GM21737 (cell line): ENCODE results near the gene C22orf39.

Experiments
- ATAC-seq: cut with Tn5 transposase; IDR thresholded peaks from one replicate; pipeline ENCODE4 v1.9.1; 2021; ENCODE audit warnings: mild to moderate bottlenecking, moderate library complexity; ENCODE audit not compliant: unreplicated experiment

The C22orf39 gene

DNA sequence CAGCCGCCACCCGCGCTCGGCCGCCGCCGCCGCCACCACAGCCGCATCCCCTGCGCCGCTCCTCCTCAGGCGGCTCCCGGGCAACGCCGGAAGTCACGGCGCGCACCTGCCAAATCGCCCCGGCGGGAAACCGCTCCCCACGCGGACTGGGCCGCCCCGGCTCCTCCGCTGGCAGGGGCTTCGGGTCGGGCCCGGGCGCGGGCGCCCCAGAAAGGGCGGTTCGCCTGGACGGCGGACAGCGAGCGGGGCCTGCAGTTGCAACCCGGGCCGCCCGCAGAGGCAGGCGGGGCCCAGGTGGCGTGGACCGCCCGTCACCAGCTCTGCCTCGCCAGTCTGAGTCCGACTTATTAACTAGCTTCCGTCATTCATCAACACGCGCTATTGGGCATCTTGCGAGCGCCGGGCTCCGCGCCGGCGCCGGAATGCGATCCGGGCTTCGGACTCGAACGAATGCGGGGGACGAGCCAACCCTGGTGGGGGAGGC, 15.8 kb downstream of the C22orf39 start, which contains the start of gene HIRA:
Gene HIRA (minus strand): TSS at position 85 of the 484 bp plus-strand sequence. CDS start 257 bp downstream, outside the sequence.
- peak; percentile 45 for ATAC-seq

DNA sequence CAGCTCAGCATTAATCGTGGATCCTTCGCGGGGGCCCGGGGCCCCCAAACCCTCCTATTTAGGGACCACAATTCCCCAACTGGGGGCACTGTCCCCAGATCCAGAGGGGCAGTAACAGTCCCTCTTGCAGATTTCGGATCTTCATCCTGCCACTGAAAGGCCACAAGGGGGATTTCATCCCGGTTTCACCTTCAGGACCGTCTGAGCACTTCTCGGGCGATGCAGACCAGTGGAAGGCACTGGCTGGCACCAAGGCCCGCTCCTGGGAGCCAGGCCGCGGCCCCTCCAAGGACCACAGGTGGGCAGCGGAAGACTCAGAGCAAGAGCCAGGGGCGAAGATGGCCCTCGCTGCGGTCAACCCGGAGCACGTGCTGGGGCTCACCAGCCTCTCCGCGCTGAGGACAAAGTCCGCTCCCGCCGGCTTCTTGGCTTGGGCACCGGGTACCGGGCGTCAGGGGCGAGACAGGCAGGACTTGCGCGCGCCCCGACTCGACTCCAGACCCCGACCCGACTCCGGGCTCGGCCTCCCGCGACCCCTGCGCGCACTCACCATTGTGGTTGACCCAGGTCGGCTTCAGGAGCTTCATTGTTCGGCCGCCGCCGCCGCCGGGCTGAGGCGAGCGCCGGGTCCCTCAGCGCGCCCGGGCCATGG, 16.5 kb downstream of the C22orf39 start:
- peak; percentile 2 for ATAC-seq

DNA sequence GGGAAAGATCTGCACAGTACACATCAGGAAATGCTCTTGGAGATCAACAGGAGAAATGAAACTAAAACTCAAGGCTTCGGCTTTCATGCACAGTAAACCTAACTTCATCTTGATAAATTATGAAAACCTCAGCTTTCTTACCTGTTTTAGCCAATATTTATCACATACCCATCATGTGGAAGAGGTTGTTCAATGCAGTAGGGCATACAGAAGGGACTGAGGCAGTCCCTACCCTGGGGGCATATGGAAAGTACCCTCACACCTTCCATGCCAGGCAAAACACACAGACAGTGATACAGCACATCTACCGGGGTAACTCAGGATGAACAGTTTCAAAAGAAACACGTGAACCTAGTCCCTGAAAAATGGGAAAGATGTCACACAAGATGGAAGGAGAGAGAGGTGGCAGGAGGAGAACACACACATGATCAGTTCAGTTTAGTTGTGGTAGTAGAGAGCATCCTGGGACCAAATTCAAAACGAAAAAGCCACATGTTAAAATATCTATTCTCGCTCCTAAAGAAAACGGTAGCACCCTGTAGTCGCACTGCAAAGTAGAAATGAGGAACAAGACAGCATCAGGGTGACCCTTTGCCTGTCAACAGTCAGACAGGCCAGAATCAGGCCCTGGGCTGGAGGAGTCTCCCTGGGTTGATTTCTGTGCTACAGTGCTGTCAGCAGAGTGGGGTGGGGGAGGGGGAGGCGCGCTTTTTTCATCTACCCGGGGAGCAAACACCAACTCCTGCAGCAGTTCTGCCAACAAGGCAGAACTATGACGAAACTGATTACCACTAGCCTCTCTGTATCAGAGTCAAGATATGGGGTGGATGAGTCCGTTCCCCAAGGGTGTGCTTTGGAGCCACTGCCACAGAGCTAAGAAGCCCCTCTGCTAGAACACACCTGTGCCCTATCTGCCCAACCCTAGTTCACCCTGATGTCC, 17.3 kb downstream of the C22orf39 start:
- no peak for ATAC-seq

DNA sequence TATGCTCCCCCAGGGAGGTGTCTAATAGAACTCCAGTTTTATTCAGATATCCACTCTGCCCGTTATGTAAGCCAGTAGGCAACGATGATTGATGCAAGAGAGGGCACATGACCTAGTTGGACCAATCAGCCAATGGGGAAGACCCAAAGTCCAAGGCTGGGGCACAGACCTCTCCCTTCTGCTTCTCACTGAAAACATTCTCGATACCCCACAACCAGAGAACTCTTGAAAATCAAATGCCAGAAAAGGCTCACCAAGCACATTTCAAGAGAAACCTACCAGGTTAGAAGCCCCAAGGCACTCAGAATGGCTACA, 23.4 kb downstream of the C22orf39 start:
- no peak for ATAC-seq

DNA sequence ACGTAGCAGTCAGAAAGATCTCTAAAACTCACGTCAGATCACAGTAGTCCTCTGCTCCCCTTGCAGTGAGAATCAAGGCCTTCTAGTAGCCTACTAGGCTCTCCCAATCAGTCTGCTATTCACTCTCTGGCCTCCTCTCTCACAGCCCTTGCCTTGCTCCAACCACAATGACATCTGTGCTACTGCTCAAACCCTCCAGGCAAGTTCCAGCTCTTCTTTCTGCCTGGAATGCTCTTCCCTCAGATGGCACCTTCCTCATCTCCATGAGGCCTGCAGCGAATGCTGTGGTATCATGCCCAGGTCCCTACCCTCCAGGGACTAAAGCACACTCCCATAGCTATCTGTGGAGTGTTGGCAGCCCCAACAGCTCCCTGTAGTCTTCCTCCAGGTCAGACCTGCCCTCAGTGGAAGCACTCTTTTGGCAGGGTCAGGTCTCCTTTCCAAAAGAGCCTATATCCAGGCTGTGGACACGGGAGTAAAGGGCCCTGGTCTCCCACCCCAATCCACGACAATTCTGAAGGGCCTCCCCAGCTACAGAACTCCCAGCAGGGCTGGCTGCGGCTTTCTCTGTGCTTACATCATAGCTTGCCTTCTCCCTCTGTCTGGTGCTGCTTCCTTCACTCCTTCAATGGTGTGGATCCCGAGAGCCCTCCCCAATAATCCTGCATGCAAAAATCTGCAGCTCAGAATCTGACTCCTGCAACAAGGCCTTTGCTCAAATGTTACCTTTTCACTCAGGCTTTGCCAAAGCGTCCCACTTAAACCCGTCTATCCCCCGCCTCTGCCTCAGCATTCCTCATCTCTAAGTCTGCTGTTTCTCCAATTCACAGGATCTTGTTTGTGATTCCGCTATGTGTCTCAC, 24.8 kb downstream of the C22orf39 start:
- ATAC-seq, result no peak

DNA sequence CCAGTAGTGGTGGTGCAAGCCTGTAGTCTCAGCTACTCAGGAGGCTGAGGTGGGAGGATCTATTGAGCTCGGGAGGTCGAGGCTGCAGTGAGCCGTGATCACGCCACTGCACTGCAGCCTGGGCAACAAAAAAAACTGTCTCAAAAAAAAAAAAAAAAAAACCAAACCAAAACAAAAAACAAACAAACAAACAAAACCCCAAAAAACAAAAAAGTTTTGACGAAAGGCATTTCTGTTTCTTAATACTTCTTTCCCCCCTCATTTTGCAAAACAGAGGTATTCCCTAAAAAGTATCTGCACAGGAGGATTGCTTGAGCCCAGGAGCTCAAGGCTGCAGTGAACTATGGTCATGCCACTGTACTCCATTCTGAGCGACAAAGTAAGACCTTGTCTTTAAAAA, 27.2 kb downstream of the C22orf39 start:
- ATAC-seq, result no peak

DNA sequence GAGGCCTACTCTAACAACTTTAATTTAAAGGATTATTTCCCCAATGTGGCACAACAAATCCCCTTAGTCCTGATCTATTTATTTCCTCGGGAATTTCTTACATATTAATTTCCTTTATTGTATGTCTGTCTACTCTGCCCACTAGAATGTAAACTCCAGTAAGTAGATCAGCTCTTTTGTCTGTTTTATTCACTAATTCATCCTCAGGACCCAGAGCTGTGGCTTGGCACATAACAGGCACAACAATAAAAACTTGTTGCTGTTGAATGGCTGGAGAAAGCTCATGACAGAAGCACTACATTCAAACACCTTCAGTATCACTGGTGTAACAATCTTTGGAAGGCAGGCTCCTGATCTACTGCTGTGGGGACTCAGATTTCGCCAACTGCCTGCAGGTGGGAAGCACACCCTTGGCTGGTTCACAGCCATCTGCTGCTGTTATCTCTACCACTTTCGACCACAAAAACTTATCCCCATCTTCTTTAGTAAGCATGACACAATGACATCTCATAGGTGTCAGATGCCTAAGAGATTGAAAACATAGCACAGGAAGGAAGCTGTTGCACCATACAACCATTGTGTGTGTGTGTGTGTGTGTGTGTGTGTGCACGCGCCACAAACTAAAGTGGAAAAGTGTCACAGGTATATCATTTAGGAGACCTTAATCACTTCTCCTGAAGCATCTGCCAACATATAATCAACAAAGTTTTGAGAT, 27.9 kb downstream of the C22orf39 start:
- ATAC-seq, result peak; percentile 74

DNA sequence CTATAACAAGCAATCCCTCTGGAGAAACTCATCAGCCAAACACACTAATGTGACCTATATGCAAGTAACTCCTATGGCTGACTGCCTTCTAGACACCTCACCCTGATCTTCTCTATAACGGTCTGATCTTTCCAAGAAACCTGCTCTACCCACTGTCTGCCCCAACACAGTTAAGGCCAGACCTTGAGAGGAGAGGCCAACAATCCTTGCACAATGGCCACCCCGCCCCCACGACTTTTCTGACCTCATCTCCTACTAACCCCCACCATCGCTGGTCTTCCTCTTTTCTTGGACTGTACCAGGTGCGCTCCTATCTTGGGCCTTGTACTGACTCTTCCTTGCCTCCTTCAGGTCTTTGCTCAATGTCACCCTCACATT, 28.4 kb downstream of the C22orf39 start:
- ATAC-seq, result no peak

DNA sequence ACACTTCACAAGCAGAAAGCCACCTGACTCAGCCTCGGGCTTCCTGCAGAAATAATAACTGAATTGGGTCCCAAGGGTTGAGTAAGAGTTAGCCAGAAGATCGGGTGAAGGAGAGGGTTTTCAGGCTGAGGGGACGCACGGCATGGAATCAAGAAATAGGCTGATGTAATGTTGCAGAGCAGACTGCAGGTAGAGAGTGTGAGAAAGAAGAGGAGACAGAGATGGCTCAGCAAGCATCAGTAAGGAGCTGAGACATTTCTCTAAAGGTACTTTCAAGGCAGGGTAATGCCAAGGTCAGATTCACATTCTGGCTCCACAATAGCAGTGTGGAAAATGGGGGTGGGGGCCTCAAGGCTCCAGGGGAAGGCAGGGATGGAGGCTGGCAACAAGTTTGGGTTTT, 34.6 kb downstream of the C22orf39 start:
- ATAC-seq, result no peak

DNA sequence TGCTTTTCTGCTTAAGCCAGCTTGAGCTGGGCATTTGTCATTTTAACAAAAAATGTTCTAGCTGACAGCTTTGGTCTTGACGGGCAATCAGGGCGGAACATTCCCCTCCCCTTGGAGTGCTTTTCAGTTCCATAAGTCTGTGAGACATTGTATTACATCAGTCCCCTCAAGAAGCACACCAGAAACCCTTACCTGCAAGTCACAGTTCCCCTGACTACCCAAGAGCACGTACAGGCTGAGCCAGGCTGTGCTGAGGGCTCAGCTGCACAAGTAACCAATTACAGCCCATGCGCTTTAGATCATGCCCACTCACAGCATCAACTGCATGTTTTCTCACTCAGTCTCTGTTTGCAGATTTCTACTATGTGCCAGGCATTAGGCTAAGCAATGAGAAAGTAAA, 35.0 kb downstream of the C22orf39 start:
- ATAC-seq, result no peak

DNA sequence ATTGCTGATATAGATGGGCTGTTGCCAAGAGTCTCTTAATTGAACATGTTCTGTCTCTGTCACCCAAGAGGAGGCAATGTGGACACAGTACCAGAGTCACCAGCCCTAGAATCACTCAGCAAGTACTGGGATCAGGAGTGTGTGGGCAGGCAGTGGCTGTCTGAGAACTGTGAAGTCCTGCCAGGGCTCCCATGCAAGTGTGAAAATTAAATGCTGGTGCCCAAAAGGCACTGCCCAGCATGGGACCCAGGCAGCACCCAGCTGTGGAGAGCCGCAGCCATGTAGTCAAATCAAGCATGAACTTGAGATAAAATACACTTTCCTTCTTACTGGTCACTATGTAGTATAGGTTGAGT, 35.8 kb downstream of the C22orf39 start:
- no peak for ATAC-seq

DNA sequence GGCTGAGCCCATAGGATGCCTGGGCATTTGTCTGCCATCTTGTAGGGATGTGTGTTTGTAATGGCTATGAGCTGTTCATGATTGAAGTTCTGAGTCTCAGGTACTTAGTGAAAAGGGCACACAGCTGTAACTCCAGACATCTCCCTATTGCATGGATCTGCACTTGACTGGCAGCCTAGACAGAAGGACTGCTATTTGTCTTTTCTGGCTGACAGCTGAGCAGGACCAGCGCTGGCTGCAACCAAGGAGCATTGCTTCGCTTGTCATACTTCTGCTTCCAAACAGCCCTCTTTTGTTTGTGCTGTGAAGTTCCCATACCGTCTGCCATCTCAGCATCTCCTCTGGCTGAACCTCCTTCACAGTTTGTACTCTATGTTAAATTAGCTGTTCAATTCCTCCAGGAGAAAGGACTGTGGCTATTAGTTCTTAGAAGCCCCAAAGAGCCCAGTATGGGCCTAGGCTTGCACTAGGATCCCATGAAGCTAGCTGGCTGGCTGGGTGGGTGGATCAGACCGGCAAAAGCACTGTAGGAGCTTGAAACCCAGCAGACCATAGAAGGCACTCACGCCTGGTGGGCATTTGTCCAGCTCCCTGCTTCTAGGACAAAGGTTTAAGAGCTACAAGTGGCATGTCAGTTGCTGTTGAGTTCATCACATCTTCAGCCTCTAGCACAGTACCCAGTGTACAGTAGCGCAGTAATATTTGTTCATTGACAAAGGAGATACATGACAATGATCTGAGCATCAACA, 36.4 kb downstream of the C22orf39 start:
- ATAC-seq, result no peak

DNA sequence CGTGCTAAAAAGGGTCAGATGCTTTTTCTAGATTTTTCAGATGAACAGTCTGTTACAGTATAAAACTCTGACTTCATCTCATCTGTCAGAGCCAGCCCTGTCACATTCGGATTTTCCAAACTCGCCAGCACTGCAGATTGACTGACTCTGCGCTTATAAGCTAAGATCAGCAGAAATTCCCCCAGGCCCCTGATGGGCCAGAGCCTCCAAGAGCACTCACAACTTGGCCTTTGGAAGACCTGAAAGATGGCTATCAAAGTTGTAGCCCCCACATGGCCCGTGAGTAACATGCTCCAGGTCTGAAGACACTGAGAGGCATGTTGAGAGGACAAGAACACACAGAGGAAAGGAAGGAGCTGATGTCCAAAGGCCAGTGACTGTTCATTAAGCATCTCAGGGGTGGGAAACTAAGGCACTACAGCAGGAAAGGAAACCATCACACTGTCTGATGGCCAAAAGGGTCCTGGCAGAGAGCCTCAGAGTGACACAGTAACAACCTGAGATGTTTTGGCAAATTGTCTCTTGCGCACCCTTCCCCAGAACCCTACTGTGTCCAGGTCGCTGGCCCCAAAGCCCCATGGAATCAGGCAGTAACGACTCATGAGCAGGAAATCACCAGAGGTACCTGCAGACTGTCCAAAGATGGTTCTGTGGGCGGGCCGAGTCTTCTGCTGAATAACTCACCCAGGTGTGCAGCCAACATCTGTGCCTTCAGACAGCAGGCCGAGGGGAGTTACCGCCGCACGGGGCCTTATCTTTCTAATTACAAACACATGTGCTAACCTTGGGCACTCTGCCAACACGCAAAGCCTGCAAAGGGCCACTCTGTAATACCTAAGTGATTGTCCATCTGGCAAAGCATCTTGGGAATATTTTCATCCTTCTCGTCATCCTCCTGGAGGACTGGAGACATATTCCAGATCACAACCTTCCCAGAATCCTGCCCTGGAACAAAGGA, 39.6 kb downstream of the C22orf39 start:
- ATAC-seq, result no peak

DNA sequence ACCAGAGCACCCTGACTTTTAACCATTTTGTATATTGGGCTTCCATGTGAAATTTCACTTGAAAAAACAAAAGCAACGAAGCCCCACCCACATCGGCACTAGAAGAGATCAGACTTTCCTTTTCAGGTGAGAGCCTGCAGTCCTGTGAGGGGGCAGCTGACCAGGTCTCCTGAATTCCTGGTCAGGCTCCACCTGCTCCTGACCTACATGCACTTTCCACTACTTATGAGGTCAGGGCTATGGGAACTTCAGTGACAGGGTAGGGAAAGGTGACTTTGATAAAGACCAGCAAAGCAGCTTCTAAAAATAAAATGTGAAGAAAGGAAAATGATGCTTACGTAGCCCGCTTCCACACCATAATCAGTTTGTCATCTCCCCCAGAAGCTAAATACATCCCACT, 40.7 kb downstream of the C22orf39 start:
- ATAC-seq, result no peak

DNA sequence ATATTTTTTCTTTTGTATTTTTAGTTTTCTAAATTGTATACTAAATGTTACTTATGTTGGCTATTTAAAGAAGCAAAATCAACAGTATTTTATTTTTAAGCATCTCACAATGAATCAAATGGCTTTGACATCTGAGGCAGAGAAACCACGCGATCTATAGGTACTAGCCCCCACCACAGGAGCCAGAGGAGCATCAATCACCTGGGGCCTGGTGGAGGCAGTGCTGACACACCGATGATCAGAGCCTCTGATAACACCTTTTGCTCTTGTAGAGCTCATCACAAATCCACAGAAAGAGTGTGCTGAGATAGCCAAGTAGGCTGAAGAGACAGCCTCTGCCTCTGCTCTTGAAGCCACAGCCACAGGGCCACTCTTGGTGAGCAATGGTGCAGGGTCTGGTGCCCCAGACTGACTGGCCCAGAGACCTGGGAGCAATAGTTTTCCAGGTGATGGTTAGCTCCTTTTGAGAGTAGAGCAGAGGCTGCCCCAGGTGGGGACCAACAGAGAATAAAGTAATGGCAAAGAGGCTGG, 41.2 kb downstream of the C22orf39 start:
- no peak for ATAC-seq

DNA sequence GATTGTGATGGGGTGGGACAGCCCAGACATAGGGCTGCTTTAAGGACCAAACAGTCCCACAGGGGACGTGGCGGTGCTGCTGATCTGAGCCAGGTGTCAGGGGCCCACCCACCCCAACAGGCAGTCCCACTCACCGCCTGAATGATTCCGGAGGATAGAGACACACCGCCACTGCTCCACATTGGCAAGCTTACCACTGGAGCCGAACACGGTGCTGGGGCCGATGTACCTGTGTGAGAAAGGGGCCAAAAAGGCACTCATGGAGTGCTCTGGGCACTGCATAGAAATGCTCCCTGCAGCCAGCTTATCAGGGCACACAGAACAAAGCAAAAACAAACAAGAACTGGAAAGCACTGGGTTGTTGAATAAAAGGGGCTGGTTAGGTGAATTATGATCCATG, 41.9 kb downstream of the C22orf39 start:
- ATAC-seq, result no peak

DNA sequence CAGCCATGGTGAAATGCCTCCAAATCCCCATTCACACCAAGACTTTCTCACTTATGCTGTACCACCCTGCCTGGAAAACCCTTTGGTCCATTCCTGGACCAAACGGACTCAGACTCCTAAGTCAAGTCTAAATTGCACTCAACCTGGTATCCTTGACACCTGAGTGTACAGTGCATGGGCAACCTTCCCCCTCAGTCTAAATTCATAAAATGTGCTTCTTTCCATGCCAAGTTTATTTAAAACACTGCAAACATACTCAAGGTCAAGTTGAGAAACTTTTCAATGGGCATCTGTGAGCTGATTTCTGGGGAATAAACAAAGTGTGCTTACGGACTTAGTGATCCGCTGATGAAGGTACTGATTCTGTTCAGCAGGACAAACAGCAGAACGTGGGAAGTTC, 42.4 kb downstream of the C22orf39 start:
- no peak for ATAC-seq

DNA sequence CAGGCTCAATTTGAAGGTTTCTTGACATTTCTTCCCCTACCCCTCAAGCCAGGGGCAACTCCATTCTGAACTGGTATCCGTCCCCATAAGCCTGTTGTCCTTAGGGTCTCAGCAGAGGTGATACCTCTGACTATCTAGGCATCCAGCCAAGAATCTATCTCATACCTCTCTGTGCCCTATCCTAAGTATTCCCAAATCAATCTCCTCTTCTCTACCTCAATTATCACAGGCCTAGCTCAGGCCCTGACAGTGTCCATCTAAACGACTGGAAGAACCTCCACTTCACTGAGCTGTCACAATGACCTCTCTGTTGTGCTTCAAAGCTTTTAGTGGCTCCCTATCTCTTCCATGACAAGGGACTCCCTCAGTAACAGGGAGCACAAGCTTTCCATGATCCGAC, 42.8 kb downstream of the C22orf39 start:
- ATAC-seq, result no peak
